ENCODE measurements around the gene FAM240B.

FAM240B gene

DNA sequence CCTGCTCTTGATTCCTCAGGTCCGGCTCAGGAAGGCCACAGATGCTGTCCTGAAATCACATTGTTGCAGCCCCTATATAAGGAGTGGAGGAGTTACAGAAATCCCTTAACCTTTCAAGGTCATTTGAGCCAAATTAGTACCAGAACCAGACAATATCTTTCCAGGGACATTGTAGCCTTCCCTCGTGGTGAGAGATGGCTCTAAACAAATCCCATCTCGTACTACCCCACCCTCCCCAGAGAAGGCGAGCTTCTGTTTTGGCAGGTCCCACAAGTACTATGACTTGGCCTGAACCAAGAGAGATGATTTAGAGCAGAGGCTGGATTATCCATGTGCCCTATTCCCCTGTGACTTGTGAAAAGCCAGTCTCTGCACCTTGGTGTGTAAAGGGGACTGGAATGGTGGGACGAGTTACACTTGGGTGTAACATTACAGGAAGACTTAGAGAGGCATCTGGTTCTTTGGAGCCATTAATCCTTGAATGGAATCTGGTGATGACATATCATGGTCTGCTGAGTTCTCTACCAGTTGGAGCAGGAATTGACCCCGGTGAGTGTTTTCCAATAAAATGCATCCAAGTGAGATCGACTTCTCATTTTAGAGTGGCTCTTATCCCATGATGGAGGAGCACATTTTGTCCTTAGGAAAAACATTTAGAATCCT is at the start of gene FAM240B:
Gene FAM240B (minus strand): TSS at position 51 of the 663 bp plus-strand sequence. CDS start 16,134 bp downstream, outside the sequence.
- DNase-seq (ENCODE audit: low spot score): no peak
- H3K27ac ChIP-seq: no peak within 1 kb of the TSS
- ChIA-PET POLR2A (ENCODE audit: low non-redundant PET) (no interaction called here), CTCF (no interaction called here)
- TF ChIP-seq, protein P1, sequence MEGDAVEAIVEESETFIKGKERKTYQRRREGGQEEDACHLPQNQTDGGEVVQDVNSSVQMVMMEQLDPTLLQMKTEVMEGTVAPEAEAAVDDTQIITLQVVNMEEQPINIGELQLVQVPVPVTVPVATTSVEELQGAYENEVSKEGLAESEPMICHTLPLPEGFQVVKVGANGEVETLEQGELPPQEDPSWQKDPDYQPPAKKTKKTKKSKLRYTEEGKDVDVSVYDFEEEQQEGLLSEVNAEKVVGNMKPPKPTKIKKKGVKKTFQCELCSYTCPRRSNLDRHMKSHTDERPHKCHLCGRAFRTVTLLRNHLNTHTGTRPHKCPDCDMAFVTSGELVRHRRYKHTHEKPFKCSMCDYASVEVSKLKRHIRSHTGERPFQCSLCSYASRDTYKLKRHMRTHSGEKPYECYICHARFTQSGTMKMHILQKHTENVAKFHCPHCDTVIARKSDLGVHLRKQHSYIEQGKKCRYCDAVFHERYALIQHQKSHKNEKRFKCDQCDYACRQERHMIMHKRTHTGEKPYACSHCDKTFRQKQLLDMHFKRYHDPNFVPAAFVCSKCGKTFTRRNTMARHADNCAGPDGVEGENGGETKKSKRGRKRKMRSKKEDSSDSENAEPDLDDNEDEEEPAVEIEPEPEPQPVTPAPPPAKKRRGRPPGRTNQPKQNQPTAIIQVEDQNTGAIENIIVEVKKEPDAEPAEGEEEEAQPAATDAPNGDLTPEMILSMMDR (conservative IDR thresholded peaks at IDR 0.05; ENCODE audit: low read depth): no peak

DNA sequence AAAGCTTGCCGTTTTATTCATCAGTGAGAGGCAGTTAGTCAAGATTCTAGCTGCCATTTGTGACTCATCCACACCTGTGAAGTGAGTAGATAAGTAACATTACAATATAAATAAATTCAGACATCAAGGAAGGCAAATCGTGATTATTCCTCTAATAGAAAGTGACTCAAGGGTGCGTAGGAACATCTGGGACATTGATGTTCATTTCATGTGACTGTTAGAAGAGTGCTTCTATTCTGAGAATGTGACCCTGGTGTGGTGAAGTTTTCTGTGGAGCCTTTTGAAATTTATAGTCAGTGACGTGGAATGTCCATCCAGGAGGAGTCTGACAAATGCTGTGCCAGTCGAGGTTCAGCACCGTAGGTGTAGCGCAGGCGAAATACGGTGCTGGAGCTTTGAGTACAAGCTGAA is 48.4 kb upstream of the FAM240B start:
- POLR2A ChIA-PET (ENCODE audit: low non-redundant PET): no interaction called here
- CTCF ChIA-PET: no interaction called here
- DNase-seq (ENCODE audit: low spot score): peak; percentile 15
- no peak overlapping the region for H3K27ac ChIP-seq
- TF ChIP-seq, protein P1 (conservative IDR thresholded peaks at IDR 0.05; ENCODE audit: low read depth): no peak

DNA sequence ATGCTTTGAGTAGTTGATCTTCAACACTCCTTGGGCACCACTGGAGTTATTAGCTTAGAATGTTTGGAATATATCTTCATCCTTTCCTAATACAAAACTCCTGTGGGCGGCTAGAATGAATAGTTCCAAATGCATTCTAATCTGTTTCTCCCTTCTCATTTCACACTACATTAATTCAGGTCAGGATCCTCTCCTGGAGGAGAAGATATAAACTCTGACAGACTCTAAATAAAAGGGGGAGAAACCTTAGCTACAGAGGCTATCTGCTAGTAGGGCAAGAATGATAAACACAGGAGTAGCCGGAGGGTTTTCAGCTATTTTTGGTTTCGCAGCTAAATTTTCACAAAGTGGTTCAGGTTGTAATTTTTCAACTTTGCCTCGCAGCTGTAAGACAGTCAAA is 45.2 kb upstream of the FAM240B start:
- DNase-seq (ENCODE audit: low spot score): no peak
- ChIA-PET CTCF (no interaction called here), POLR2A (ENCODE audit: low non-redundant PET) (no interaction called here)
- TF ChIP-seq, protein P1 (conservative IDR thresholded peaks at IDR 0.05; ENCODE audit: low read depth): no peak
- no peak overlapping the region for H3K27ac ChIP-seq

DNA sequence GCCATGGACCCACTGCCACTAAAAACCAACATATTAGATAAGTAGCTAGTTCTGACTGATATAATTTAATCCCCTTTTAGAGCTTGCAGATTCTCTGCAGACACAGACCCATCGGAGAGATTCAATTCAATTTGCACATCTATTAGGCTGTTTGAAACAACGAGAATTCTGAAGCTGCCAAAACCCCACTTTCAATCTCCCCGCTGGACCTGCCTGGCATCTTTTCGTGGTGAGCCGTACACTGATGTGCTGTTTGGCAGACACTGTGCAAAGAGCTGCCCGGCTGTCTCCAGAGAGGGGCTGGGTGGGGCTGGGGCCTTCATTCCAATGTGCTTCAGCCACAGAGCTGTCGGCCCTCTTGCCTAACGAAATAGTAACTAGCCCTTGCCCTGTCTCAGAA is 42.1 kb upstream of the FAM240B start:
- no peak overlapping the region for H3K27ac ChIP-seq
- ChIA-PET CTCF (no interaction called here), POLR2A (ENCODE audit: low non-redundant PET) (no interaction called here)
- TF ChIP-seq, protein P1 (conservative IDR thresholded peaks at IDR 0.05; ENCODE audit: low read depth): no peak
- no peak for DNase-seq (ENCODE audit: low spot score)

DNA sequence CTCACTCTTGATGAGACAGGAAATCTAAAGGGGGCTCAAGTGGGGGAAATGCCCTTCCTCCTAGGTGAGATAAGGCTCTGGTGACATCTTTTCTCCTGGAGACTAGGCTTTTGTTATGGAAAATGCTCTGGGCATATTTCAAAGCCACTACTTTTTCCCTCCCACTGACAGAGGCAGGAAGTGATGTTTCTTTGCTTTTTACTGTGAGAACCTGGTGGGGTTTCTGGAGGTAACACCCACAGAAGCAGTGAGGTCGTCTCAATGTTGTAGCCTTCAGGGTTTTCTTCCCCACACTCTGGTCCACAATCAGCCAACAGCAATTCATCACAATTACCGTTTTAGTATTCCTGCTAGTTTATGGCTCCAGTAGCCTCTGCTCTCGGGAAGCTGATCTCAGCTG is 41.4 kb upstream of the FAM240B start:
- H3K27ac ChIP-seq: no peak overlapping the region
- ChIA-PET CTCF (no interaction called here), POLR2A (ENCODE audit: low non-redundant PET) (no interaction called here)
- DNase-seq (ENCODE audit: low spot score): no peak
- TF ChIP-seq, protein P1 (conservative IDR thresholded peaks at IDR 0.05; ENCODE audit: low read depth): no peak

DNA sequence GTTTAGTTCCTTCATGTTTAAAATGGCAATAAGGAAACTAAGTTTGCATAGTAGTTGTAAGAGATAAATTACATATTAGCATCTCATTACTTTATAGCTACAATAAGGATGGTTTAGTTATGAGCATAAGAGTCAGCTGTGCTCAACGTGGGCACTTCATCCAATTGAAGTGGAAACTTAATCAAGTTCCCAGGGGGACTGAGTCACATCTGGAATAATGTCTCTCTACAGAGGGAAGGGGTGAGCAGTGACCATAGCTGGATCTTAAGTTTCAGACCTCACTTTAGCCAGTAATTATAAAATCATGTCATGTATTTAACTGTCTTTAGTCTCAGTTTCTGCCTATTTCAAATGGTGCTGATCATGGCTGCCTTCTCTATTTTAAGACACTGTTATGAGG is 36.8 kb upstream of the FAM240B start:
- TF ChIP-seq, protein P1 (conservative IDR thresholded peaks at IDR 0.05; ENCODE audit: low read depth): no peak
- no peak for DNase-seq (ENCODE audit: low spot score)
- no peak overlapping the region for H3K27ac ChIP-seq
- POLR2A ChIA-PET (ENCODE audit: low non-redundant PET): no interaction called here
- CTCF ChIA-PET: interaction anchor here (0.6 kb wide), 1 partner anchor 82 kb away, joined by 3 read pairs; no protein-coding TSS in a partner anchor

Data from RWPE1 (cell line).